ENCODE data around the gene PIK3C2G.

PIK3C2G gene

GRCh38 chr12:18552829-18553228 is 291.5 kb downstream of the PIK3C2G start:
- FAIRE-seq (no peak), DNase-seq (ENCODE audit: low spot score) (no peak)

DNA sequence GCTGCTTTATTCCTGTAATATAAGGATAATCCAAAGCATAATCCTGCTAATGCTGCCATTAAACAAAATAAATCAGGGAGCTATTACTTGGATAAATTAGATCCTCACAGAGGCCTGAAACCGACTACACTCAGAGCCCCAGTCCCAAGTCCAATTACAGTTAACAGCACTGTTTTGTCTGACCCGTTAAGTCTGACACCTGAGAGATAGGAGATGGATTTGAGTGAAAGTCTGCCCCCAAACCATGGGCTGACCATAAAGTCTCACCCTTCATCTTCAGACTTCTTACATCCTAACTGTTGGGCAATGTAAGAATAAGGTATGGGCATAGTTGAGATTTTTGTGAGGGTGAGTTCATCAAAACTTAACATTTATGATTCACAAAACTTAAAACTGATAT is 294.8 kb downstream of the PIK3C2G start:
- no peak for FAIRE-seq

DNA sequence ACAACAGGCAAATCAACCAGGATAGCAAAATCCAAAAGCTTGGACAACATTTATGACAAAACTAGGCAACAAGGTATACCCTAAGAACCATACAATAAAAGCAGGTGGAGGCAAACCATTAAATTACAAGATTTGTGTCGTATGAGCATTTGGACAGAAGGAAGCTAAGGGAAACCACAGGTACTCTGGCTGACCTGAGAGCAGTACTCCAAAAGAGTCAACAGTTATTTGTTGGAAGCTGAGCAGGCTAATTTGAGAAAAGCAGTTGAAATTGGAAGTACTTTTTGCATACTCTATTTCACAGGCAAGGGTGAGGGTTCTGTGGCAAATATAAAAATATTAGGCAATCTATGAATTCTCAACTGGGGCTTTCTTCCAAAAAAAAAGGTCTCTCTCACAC is 297.9 kb downstream of the PIK3C2G start:
- DNase-seq (ENCODE audit: low spot score) (no peak), FAIRE-seq (no peak)

More for the DNA sequence above, 294.8 kb downstream of the PIK3C2G start:
- no peak for DNase-seq (ENCODE audit: low spot score)

DNA sequence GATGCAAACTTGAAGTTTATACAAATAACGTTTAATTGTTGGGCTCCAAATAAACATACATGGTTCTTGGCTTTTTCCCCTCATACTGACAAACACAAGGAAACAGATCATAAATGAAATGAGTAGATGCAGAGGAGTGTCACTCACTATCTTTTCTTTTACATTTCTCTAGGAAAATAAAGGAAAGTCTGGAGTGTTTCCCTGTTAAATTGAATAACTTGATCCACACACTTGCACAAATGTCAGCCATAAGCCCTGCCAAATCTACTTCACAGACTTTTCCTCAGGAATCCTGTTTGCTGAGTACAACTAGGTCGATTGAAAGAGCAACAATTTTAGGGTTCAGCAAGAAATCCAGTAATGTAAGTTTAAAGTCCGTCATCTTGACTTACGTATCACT is 301.2 kb downstream of the PIK3C2G start:
- DNase-seq (ENCODE audit: low spot score) (no peak), FAIRE-seq (no peak)

- FAIRE-seq (no peak), DNase-seq (ENCODE audit: low spot score) (no peak)
Observed at GRCh38 chr12:18564306-18564705, 303.0 kb downstream of the PIK3C2G start.

DNA sequence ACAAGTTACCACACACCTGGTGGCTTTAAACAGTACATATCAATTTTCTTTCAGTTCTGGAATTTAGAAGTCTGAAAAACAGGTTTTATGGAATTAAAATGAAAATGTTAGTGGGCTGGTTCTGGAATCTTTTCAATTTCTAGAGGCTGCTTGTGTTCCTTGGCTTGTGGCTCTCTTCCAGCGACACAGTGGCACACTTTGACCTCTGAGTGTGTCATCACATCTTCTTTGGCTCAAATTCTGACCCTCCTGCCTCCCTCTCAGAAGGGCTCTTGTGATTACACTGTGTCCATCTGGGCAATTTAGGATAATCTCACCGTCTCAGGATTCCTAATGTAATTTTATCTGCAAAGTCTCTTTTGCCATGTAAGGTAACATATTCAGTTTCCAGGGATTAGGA is 306.5 kb downstream of the PIK3C2G start:
- DNase-seq (ENCODE audit: low spot score) = no peak
- FAIRE-seq = no peak

DNA sequence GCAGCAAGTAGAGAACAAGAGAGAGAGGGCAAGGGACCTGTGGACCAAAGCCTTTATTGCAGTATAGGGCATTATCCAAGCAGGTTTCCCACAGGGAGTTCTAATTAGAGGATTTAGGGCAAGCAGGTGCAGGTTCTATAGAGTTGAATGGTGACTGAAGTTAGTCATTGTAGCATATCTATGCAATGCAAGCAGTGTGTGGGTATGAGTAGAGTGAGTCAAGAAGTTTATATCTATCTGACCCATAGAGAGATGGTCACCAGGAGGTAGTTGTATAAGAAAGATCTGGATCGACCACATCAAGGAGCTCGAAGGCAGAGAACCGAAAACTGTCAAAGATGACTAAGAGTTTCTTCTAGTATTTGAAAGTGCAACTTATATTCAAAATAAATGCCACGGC is 309.2 kb downstream of the PIK3C2G start:
- FAIRE-seq = no peak
- no peak for DNase-seq (ENCODE audit: low spot score)

DNA sequence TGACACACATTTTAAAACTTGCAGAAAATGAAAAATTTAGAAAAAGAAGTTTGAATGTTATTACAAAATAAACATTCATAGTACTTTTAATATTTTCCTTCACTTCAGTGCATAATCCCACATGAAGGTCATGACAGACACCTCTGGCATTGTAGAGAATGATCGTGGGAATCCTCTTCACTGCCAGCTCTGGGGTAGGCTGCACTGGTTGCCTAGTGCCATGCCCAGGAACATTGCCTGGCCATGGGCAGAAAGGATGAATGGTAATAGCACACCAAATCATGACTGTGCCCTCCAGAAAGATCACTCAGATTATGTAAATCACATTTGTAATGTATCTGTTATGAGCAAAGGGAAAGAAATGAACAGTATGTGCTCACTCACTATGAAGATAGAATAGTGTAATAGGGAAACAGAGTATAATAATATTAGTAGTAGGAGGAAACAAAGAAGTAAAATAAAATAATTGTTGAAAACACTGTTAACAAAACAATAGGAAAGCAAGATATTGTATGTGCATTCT is 314.8 kb downstream of the PIK3C2G start:
- FAIRE-seq (no peak), DNase-seq (ENCODE audit: low spot score) (no peak)

DNA sequence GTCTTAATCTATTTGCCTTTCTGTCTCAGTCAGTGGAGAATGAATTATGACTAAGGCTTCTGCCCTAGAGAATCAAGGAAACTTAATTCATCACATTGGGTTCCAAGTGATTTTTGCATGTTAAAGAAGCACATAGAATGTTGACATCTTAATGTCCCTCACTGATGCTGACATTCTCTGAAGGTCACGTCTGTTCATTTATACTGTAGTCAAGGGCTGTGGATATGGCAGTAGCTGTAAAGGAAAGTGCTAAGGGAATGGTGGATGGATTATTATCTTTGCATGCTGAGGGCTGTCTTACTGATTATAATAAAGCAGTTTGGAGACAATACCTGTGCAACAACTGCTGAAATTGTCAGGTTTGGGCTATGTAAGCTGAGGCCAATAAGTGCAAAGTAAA is 315.3 kb downstream of the PIK3C2G start:
- no peak for FAIRE-seq

GRCh38 chr12:18578191-18578590 is 316.9 kb downstream of the PIK3C2G start:
- DNase-seq (ENCODE audit: low spot score) = no peak
- FAIRE-seq = no peak

More for the DNA sequence above, 315.3 kb downstream of the PIK3C2G start:
- no peak for DNase-seq (ENCODE audit: low spot score)

- no peak for DNase-seq (ENCODE audit: low spot score)
- no peak for FAIRE-seq
Observed at GRCh38 chr12:18580291-18580690, 319.0 kb downstream of the PIK3C2G start.

GRCh38 chr12:18580706-18581105 is 319.4 kb downstream of the PIK3C2G start:
- DNase-seq (ENCODE audit: low spot score) = no peak
- no peak for FAIRE-seq

DNA sequence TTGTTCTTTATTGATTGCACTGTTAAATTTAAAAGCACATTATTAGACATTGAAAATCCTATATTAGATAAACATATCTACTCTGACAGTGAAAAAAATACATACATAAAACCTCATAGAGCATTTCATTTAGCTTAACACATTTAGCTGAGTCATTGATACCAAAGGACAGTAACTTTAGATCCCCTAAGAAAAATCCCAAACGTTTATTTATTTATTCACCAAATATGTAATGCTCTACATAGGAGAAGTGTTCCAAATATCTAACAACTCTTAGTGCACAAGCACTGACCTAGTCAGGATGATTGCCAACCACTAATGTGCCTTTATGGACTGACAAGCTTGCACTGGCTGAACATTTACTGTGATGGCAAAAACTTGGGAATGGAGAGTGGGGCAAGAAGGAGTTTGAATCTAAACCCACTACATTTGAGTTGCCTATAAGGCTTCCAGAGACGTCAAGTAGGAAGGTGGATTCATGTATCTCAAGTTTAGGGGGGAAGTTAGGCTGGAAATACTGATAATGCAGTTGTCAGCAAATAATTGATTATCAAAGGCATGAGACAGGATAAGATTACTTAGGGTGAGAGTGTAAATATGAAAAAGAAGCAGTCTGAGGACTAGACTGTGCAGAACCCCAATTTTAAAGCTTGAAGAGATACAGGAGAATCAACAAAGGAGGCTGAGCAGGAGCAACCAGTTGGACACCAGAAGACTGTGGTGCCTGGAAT is 320.1 kb downstream of the PIK3C2G start:
- DNase-seq (ENCODE audit: low spot score) (no peak), FAIRE-seq (no peak)

GRCh38 chr12:18583655-18584054 is 322.3 kb downstream of the PIK3C2G start:
- FAIRE-seq (no peak), DNase-seq (ENCODE audit: low spot score) (no peak)

DNA sequence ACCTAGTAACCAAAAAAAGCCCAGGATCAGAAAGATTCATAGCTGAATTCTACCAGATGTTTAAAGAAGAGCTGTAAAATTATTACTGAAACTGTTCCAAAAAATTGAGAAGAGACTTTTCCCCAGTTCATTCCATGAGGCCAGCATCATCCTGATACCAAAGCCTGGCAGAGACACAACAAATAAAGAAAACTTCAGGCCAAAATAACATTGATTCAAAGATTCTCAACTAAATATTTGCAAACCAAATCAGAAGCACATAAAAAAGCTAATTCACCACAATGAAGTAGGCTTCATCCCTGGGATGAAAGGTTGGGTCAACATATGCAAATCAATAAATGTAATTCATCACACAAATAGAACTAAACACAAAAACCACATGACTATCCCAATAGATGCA is 325.3 kb downstream of the PIK3C2G start:
- no peak for FAIRE-seq
- no peak for DNase-seq (ENCODE audit: low spot score)

GRCh38 chr12:18589316-18589715 is 328.0 kb downstream of the PIK3C2G start:
- DNase-seq (ENCODE audit: low spot score) (no peak), FAIRE-seq (no peak)

DNA sequence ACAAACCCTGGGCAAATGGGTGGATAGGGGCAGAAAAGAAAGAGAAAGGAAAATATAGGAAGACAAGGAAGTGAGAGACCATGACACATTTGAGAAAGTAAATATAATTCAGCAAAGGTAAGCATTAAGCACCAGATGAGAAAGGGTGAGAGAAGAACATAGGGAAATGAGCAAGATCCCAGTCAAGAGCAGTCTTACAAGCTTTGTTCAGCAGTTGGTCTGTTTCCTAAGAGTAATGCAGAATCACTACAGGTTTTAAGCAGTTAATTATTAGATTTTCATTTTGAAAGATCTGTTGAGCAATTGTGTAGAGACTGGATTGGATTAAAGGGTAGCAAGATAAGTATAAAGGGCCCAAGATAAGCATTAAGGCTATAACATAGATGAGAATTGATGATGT is 330.2 kb downstream of the PIK3C2G start:
- no peak for FAIRE-seq
- DNase-seq (ENCODE audit: low spot score) = no peak

DNA sequence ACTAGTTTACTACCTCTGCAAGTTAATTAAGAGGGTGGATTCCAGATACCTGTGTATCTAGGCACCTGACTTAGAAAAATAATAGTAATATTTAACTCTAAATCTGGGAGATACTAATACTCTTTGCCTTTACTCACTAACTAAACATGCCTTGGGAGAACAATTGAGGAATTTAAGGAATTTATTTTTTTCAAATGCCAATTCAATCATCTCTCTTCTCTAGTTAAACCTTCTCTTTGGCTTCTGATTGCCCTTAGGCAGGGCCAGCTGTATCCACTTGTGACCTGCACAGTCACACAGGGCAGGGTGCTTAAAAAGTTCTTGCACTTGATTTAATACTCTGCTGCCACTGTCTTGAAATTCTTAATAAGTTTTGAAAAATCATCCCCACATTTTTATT is 334.1 kb downstream of the PIK3C2G start:
- DNase-seq (ENCODE audit: low spot score) = no peak
- no peak for FAIRE-seq

- no peak for DNase-seq (ENCODE audit: low spot score)
- no peak for FAIRE-seq
Observed at GRCh38 chr12:18601962-18602361, 340.6 kb downstream of the PIK3C2G start.

DNA sequence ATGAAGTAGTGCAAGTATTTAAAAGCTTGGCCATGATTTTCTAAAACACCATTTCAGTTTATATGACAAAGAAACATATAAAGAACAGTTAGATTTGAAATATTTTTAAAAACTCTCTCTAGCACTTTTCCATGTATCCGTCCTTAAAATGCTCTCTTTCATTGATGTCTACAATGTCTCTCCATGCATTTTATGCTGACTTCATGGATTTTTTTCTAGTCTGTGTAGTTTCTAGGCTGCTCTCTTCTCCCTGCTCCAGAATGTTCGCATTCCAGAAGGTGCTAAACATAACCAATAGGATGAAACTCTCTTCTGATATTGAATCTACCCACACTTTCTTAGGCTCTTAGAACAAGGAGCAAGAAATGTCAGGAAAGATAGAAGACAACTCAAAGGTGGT is 351.7 kb downstream of the PIK3C2G start:
- DNase-seq (ENCODE audit: low spot score) (no peak), FAIRE-seq (no peak)

DNA sequence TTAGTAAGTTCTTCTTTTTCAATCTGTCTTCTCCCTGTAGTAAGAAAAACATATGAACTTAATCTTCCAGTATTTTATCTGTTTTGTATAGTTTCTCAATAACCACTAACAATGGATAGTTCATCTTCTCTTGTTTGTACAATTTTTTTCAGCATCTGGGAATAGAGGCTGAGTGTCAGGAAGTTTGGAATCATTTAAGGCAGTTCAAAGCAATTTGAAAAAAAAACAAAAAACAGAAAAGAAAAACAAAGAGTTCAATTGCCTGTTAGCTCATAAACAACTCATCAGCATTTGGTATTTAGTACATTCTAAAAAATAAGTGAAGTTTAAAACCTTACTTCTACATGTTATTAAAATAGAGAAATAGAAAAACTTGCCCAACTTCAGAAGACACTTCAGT is 359.7 kb downstream of the PIK3C2G start:
- FAIRE-seq (no peak), DNase-seq (ENCODE audit: low spot score) (no peak)

DNA sequence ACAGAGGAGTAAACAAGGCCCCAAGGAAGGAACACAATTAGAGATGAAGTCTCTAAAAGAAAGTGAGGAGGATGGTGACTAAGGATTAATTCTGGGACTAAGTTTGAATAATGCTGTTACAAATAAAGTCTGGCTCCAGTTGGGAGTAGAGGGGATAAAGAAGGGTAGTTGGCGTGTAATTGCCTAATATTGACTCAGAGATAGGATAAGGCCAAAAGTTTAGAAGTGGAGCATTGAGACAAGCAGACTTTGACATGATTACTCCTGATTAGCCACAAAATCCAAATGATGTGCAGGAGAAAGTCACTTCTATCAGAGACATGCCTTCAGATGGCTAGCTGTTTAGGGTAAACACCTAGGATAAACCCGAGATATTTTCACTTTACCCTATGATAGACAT is 368.1 kb downstream of the PIK3C2G start:
- FAIRE-seq (no peak), DNase-seq (ENCODE audit: low spot score) (no peak)

DNA sequence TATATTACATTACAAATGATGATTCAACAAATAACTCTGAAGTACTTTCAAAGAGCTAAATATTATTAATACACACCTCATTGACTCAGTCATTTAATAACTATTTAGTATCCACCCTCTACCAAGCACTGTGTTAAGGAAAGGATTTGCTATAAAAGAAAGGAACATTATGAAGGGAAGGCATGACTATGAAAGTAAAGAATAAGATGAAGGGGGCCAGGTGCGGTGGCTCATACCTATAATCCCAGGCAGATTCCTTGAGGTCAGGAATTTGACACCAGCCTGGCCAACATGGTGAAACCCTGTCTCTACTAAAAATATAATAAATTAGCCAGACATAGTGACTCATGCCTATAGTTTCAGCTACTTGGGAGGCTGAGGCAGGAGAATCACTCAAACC is 368.6 kb downstream of the PIK3C2G start:
- FAIRE-seq (no peak), DNase-seq (ENCODE audit: low spot score) (no peak)

DNA sequence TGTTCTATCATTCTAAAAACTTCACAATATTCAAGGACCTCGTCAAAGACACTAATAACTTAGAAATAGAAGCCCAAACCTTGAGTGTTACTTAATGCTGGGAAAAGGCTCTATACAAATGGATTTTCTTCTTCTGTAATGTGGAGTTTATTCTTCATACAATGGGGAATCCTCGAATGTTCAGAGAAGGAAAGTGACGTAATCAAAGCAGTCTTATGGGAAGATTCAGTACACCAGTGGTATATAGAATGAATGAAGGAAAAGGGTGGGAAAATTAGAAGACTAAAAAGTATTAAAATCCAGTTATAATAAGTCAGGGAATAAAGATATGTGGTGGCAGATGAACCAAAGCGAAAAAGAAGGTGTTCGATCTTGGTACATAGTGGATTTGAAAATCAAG is 370.0 kb downstream of the PIK3C2G start:
- FAIRE-seq (no peak), DNase-seq (ENCODE audit: low spot score) (no peak)

Data from urothelium cell line (cell line).